Activated T-cell treated with anti-CD3 and anti-CD28 coated beads for 24 hours (primary cell): ENCODE results near the gene TMEM198.
A peak's percentile ranks its signal among the peaks of the same experiment; 100 is the strongest.

Experiments used
- DNase-seq: peaks from one replicate; pipeline ENCODE4 v3.0.0-alpha.2; 2020; ENCODE audit warnings: low read depth

Gene TMEM198

GRCh38 chr2:219509780-219510511 lies 33.9 kb upstream of the TMEM198 start:
- DNase-seq, result peak; percentile 14

- DNase-seq, result no peak
Observed at GRCh38 chr2:219510512-219511135, 33.2 kb upstream of the TMEM198 start.

GRCh38 chr2:219511547-219512325 lies 32.1 kb upstream of the TMEM198 start:
- no peak for DNase-seq

GRCh38 chr2:219512524-219513216 lies 31.2 kb upstream of the TMEM198 start:
- DNase-seq, result no peak

GRCh38 chr2:219513787-219514186 lies 30.0 kb upstream of the TMEM198 start:
- no peak for DNase-seq

- DNase-seq, result no peak
Observed at GRCh38 chr2:219514196-219514761, 29.5 kb upstream of the TMEM198 start, which contains the start of gene ASIC4. Gene ASIC4 (plus strand): TSS chr2:219514482. CDS start chr2:219514725, 243 bp downstream.

- DNase-seq, result no peak
Observed at GRCh38 chr2:219514836-219515235, 29.0 kb upstream of the TMEM198 start.

GRCh38 chr2:219515874-219516629 lies 27.8 kb upstream of the TMEM198 start:
- no peak for DNase-seq

- DNase-seq, result no peak
Observed at GRCh38 chr2:219516888-219517287, 26.9 kb upstream of the TMEM198 start.

GRCh38 chr2:219517954-219518778 lies 25.7 kb upstream of the TMEM198 start:
- no peak for DNase-seq

- no peak for DNase-seq
Observed at GRCh38 chr2:219519526-219519916, 24.3 kb upstream of the TMEM198 start.

GRCh38 chr2:219520079-219520478 lies 23.7 kb upstream of the TMEM198 start:
- DNase-seq, result no peak

- no peak for DNase-seq
Observed at GRCh38 chr2:219521066-219521880, 22.6 kb upstream of the TMEM198 start.

GRCh38 chr2:219522111-219523030 lies 21.5 kb upstream of the TMEM198 start:
- DNase-seq, result no peak

GRCh38 chr2:219523031-219523671 lies 20.7 kb upstream of the TMEM198 start:
- no peak for DNase-seq

GRCh38 chr2:219524817-219525216 lies 19.0 kb upstream of the TMEM198 start:
- no peak for DNase-seq

- no peak for DNase-seq
Observed at GRCh38 chr2:219525533-219526232, 18.1 kb upstream of the TMEM198 start.
